ENCODE results near the gene PPP6R1.
"Not testable (repeated sequence)": the region's sequence is repeated elsewhere in the genome, so short reads cannot be mapped to it uniquely, and the experiment has no call there.

DNA sequence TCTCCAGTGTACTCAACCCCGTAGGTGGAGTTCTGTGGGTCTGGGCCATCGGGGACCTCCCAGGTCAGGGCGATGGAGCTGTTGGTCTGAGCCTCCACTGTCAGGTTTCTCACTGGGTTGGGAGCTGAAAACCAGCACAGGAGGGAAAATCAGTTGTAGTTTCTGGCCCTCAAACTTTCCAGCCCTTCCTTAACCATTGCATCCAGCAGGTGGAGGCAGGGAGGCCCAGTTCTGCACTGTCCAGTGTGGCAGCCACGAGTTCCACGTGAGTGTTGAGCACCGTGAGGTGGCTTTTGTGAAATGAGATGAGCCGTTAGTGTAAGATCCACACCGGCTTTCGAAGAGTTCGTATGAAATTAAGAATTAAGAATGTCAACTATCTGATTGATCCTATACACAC lies 56.6 kb downstream of the PPP6R1 start:
- TF ChIP-seq, protein P1, sequence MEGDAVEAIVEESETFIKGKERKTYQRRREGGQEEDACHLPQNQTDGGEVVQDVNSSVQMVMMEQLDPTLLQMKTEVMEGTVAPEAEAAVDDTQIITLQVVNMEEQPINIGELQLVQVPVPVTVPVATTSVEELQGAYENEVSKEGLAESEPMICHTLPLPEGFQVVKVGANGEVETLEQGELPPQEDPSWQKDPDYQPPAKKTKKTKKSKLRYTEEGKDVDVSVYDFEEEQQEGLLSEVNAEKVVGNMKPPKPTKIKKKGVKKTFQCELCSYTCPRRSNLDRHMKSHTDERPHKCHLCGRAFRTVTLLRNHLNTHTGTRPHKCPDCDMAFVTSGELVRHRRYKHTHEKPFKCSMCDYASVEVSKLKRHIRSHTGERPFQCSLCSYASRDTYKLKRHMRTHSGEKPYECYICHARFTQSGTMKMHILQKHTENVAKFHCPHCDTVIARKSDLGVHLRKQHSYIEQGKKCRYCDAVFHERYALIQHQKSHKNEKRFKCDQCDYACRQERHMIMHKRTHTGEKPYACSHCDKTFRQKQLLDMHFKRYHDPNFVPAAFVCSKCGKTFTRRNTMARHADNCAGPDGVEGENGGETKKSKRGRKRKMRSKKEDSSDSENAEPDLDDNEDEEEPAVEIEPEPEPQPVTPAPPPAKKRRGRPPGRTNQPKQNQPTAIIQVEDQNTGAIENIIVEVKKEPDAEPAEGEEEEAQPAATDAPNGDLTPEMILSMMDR (IDR thresholded peaks at IDR 0.05 in 4 of 5, conservative IDR thresholded peaks at IDR 0.05 in 1 of 5) = not testable (repeated sequence)
- not testable (repeated sequence) for TF ChIP-seq POLR2A (IDR thresholded peaks at IDR 0.05)

All from gastrocnemius medialis (tissue), 4 donors.